Islet of Langerhans (tissue), 1 donor: Measurements from ENCODE around the gene MAMSTR.

ENCODE experiments used
- FAIRE-seq: peaks from one replicate; lab custom pipeline; 2011; peaks lifted over from hg19 to GRCh38; lab: Jason Lieb, UNC

MAMSTR gene

GRCh38 chr19:48745208-48745995 is 25.9 kb upstream of the MAMSTR start:
- no peak for FAIRE-seq

- FAIRE-seq, result no peak
These were observed 22.6 kb upstream of the MAMSTR start for GRCh38 chr19:48742096-48742495.

GRCh38 chr19:48741129-48741999 is 21.8 kb upstream of the MAMSTR start:
- no peak for FAIRE-seq

GRCh38 chr19:48740164-48740972 is 20.8 kb upstream of the MAMSTR start, which contains the start of gene RASIP1:
RASIP1 (minus strand) TSS chr19:48740610; CDS start chr19:48740282, 328 bp downstream.
- FAIRE-seq, result no peak

GRCh38 chr19:48739404-48740163 is 20.1 kb upstream of the MAMSTR start:
- FAIRE-seq, result no peak

GRCh38 chr19:48738557-48739403 is 19.3 kb upstream of the MAMSTR start:
- FAIRE-seq, result no peak

GRCh38 chr19:48737360-48737998 is 18.0 kb upstream of the MAMSTR start:
- FAIRE-seq, result no peak

GRCh38 chr19:48735031-48735615 is 15.6 kb upstream of the MAMSTR start:
- FAIRE-seq, result no peak

GRCh38 chr19:48734625-48735024 is 15.1 kb upstream of the MAMSTR start:
- no peak for FAIRE-seq

GRCh38 chr19:48731452-48731851 is 11.9 kb upstream of the MAMSTR start:
- no peak for FAIRE-seq

- no peak for FAIRE-seq
These were observed 9.6 kb upstream of the MAMSTR start for GRCh38 chr19:48728911-48729664.

GRCh38 chr19:48726556-48726955 is 7.0 kb upstream of the MAMSTR start:
- FAIRE-seq, result no peak

GRCh38 chr19:48724796-48725753 is 5.5 kb upstream of the MAMSTR start:
- FAIRE-seq, result no peak

GRCh38 chr19:48722196-48722708 is 2.7 kb upstream of the MAMSTR start:
- no peak for FAIRE-seq

GRCh38 chr19:48720613-48721296 is 1.2 kb upstream of the MAMSTR start:
- peak; percentile 99 for FAIRE-seq

GRCh38 chr19:48720251-48720612 is 707 bp upstream of the MAMSTR start:
- FAIRE-seq, result no peak

GRCh38 chr19:48718711-48719231 is 754 bp downstream of the MAMSTR start:
- FAIRE-seq, result no peak
